Stimulated activated CD4-positive, alpha-beta T cell treated with anti-CD3 and anti-CD28 coated beads, Interleukin-2, amount 100 ng/mL, for 48 hours (primary cell): Measurements from ENCODE around the gene TDRD9.
"Not testable (repeated sequence)": the region's sequence is repeated elsewhere in the genome, so short reads cannot be mapped to it uniquely, and the experiment has no call there.

Source experiments
- DNase-seq, 2 donors: peaks; one replicate each; pipeline ENCODE4 v3.0.0-alpha.2; 2020

TDRD9 gene

DNA sequence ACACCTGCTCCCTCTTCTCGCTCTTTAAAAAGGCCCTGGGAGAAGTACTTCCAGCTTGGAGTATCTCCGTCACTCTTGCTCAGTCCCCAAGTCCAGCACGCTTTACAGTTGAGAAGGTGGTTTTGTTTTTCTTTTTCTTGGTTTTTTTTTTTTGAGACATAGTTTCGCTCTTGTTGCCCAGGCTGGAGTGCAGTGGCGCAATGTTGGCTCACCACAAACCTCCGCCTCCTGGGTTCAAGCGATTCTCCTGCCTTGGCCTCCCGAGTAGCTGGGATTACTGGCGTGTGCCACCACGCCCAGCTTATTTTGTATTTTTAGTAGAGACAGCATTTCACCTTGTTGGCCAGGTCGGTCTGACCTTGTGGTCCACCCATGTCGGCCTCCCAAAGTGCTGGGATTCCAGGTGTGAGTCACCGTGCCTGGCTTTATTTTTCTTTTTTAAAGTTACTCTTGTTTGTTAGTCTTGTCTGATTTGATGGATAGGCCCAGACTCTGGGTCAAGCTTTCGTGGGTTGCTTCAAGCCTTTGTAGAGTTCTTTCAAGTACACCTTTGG lies 1.9 kb downstream of the TDRD9 start:
- no peak for DNase-seq

DNA sequence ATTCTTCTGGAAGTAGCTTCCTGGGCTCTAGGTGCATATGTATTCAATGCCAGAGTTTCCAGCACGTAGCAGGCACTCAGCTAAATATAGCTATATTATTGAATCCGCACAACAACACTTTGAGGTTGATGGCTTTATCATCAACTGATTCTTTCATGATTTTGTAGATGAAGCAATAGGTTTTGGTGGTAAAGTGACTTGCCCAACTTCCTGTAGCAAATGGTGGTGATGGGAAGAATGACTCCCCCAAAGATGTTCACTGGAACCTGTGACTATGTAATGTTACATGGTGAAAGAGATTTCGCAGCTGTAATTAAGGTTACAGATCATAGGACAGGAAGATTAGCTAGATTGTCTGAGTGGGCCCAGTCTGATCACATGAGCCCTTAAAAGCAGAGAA lies 3.2 kb downstream of the TDRD9 start:
- no peak for DNase-seq

DNA sequence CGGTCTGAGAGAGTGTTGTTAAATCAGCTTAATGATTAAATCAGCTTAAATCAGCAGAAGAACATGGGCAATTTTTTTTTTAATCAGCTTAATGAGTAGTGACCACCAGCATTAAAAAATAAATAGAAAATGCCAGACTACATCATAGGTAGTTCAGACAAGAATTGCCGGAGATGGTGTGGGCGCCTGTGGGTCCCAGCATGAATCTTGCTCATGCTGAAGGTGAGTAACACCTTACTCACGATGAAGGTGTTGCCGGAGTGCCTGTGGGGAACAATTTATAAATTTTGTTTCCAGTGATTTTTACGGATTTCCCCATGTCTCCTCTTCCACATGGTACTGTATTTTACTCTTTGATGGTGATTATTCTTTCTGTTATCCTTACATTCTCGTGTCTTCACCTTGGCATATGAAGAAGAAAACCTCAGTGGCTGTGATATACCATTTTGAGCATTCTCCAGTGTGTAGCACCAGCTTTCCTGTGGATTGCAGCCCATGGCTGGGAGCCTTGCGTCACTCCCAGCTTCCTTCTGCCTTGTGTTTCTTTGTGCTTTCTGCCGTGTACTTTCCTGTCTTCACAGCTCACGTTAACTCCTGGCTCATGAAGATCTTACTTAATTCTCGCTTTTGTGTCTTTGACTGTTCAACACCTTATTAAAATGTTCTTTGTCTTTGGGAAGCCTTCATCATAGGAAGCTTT lies 4.7 kb downstream of the TDRD9 start:
- no peak for DNase-seq

DNA sequence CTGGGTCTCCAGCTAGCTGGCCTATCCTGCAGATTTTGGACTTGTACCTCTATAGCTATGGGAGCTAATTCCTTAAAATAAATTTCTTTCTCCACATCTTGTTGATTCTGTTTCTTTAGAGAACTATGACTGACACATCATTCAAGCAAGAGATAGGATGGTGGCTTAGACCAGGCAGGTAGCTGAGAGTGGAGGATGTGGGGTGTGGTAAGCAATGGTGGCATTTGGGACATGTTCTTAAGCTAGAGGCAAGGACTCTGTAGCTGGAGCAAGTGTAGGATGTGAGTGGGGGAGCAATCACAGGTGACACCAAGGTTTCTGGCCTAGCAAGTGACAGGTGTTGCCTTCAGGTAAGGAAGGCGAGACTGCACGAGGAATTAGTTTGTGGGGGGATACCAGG lies 6.8 kb downstream of the TDRD9 start:
- no peak for DNase-seq

DNA sequence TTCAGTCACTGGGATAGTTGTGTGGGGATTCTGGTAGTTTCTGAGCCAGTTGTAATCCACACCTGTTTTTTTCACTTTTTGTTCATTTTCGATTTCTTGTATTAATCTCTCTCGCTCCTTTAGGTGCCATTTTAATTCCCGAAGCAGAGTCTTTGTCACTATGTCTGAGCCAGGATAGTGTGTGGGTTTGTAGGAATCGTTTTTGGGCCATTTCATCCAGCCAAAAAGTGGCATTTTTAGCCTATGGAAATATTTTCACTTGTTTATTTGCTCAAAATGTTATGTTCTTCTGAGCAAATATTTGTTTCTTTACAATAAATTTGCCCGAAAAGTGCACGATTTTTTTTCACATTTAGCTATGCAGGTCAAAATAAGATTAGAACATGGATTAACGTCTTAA lies 13.2 kb downstream of the TDRD9 start:
- no peak for DNase-seq

DNA sequence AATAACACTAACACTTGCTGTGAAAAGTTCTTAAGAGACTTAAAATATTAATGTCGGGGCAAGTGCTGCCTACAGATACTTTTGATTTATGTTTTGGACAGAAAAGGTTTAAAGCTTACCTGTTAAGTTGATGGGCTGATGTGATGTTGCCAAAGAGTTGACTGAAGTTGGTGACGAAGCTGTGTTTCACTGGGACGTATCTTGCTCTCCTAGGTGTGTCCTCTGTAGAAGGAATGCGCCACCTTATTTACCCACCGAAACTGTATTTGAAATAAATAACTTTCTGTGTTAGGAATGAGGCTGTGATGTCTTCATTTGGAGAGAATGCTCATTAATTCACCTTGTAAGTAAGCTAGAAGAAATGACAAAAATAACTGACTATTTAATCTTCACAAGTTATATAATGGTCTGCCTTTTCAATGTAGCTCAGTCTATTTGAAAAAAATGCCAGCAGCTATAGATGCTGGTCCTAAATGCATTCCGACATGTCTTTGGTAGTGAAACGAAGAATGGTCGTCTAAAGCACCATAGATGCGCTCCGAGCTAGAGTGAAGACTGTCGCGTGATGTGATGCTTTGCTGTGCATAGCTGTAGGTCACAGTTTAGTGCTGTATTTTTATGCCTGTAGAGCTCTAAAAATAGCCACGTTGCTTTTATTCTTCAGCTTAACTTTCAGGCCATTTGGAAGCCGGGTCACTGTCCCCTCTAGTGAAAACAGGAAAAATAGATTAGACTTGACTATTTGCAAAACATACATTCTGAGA lies 13.9 kb downstream of the TDRD9 start, which contains the start of gene RD3L:
RD3L (minus strand) TSS at position 557 of the 764 bp plus-strand sequence. CDS start 834 bp downstream, outside the sequence.
- no peak for DNase-seq

DNA sequence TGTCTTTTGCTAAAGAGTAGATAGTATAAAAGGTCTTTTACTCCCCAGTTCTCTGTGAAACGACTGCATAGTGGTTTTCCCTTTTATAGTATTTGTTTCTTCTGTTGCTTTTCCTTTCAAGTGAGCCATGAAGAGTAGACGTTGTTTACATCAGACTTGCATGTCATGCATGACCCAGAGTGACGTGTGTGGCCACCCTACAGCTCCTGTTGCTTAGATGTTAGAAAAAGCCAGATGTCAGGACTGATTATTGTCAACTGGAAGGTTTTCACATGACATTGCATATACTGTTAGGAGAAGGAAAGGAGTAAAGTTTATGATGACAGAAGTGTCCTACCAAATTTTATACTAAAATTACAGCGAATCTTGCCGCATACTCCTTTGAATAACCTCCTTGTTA lies 15.4 kb downstream of the TDRD9 start:
- DNase-seq, result no peak

DNA sequence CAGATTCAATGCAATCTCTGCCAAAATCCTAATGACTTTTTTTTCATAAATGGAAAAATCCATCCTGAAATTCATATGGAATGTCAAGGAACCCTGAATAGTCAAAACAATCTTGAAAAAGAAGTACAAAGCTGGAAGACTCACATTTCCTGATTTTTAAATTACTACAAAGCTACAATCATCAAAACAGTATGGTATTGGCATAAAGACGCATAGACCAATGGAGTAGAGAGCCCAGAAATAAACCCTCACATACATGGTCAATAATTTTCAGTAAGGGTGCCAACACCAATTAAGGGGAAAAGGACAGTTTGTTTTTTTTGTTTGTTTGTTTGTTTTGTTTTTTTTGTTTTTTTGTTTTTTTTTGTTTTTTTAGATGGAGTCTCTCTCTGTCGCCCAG lies 18.7 kb downstream of the TDRD9 start:
- no peak for DNase-seq

DNA sequence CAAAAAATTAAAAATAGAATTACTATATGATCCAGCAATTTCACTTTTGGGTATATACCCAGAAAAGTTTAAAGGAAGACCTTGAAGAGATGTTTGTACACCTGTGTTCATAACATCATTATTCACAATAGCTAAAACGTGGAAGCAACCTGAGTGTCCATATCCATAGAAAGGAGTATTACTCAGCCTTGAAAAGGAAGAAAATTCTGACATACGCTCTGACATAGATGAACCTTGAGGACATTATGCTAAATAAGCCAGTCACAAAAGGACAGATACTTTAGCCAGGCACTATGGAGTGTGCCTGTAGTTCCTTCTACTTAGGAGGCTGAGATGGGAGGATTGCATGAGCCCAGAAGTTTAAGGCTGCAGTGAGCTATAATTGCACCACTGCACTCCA lies 20.2 kb downstream of the TDRD9 start:
- no peak for DNase-seq

DNA sequence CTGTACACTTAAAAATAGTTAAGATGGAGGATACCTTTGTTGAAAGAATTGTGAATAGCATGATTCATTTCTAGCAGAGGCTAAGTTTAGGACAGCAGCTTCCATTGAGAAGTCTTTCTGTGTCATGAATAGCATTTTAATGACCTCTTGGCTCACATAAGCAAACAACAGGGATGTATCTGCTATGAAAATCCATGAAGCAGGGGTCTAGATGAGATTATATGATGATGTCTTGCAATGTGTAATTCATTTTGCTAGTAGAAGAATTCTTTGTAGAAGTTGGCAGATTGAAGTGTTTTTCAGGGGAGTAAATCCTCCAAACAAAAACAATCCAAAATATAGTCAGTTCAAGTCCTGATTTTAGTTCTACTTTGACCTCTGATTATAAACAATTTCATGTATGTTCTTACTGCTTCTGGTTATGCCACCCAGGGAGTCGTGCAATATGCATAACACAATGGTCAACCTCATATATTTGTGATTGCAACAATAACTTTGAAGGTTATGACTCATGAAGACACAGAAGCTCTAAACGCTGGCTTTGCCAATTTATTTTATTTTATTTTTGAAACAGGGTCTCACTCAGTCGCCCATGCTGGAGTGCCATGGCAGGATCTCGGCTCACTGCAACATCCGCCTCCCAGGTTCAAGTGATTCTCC lies 21.0 kb downstream of the TDRD9 start:
- no peak for DNase-seq

DNA sequence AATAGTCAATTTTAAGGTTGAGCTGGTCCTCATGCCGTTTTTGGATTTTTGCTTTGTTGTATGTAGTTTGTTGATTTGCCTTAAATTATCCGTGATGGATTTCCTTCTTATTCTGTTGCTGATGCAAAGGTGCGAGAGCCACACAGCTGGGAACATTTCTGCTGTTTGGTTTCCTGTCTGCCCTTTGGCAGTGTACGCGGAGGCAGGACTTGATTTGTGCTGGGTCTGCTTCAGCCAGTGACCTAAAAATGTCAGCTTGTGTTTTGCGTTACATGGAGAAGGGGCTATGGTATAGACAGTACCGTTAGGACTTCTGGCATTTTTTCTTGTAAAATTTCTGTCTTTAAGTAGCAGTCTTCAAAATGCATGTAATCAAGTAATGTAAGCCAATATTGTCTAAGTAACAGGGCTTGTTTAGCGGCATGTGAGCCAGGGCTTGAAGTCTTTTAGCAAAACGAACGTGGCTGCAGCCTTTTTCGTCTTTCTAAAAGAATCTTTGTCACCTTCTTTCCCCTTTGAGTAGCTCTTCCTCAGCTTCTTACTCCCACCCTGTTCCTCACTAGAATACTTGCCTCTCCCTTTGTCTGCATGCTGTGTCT lies 32.3 kb downstream of the TDRD9 start:
- DNase-seq, result no peak

DNA sequence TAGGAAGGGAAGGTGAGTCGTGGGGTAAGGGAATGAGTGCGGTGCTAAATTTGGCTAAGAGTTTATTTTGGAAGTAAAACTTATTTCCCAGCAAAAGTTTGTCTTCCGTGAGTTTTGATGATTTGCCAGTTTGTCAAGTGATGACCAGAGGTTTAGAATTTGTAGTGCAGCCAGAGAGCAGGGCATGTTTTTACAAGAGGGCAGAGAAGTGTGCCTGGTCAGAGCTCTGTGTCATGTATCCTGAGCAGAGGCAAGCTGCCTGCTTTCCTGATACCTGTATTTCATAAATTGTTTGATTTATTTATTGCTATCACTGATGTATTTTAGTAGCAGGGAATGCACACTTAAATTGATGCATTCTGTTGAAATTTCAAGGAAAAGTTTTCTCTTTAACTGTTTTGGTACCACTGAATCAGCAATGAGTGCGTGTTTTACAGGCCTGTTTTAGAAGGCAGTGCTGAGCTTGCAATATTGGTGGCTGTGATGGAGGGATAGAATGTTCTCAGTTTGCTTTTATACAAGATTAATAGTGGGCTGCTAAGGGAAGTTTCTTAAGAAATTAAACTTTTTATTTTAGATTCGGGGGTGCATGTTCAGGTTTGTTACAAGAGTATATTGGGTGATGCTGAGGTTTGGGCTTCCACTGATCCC lies 33.8 kb downstream of the TDRD9 start:
- DNase-seq, result no peak

DNA sequence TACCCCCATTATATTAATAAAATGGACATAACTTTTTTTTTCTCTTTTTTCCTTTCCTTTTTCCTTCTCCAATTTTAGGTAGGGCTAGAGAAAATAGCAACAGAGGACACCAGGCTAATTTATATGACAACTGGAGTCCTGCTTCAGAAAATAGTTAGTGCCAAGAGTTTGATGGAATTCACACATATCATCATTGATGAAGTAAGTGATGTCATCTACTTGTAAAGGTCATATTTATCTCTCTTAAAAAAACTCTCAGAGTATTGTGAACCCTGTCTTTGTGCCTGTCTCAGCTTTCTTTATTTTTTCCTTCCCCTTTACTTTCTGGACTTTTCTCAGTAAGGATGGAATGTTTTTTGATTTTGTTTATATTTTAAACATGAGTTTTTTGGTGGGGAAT lies 38.4 kb downstream of the TDRD9 start:
- DNase-seq, result no peak

DNA sequence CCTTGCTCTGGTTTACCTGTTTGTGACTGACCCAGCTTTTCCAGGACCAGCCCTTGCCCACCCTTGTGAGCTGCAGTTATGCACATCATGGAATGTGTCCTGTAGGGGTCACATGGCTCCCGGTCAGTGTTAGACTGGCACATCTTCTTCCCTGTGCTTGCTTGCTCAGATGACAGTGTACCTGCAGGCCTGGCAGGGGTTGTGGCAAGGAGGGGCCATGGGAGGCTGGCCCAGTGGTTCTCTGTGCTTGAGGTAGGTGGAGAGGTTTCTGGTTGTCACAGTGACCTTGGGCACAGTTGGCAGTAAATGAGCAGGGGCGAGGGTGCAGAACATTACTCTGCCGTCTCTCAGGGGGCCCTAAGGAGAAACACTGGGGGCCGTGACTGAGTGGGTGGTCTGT lies 41.7 kb downstream of the TDRD9 start:
- no peak for DNase-seq

DNA sequence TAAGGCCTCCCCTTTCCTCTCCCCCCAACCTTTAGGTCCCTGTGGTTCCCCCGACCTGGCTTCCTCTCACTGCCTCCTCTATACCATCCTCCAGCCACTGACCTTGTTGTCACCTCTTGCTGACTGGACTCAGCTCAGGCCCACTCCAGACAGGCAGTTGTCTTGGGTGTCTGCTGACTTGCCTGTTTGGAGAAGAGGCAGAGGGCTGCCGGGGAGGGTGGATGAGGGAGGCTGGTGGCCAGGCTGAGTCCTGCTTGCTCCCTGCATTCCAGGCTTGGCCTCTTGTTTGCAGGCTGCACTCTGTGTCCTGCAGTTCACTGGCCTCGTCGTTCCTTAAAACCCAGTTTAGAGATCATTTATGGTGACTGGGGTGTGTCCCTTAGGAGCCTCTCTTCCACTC lies 45.1 kb downstream of the TDRD9 start:
- DNase-seq, result no peak

DNA sequence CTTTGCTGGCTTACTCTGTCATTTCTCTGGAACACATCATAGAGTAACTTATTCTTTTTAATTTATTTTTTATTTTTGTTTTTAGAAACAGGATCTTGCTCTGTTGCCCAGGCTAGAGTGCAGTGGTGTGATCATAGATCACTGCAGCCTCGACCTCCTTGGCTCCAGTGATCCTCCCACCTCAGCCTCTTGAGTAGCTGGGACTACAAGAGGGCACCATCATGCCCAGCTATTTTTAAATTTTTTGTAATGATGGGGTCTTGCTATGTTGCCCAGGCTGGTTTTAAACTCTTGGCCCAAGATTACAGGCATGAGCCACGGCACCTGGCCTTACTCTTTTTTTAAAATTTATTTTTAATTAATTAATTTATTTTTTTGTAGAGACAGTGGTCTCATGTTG lies 46.3 kb downstream of the TDRD9 start:
- no peak for DNase-seq

DNA sequence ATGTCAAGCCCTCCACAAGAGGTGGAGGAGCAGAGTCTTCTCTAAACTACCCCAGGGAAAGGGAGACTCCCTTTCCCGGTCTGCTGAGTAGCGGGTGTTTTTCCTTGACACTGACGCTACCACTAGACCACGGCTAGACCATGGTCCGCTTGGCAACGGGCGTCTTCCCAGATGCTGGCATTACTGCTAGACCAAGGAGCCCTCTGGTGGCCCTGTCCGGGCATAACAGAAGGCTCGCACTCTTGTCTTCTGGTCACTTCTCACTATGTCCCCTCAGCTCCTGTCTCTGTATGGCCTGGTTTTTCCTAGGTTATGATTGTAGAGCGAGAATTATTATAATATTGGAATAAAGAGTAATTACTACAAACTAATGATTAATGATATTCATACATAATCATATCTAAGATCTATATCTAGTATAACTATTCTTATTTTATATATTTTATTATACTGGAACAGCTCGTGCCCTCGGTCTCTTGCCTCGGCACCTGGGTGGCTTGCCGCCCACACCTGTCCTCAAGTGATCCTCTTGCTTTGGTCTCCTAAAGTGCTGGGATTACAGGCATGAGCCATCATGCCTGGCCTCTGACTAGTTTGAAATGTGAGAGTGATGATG lies 52.5 kb downstream of the TDRD9 start:
- DNase-seq, result not testable (repeated sequence)

DNA sequence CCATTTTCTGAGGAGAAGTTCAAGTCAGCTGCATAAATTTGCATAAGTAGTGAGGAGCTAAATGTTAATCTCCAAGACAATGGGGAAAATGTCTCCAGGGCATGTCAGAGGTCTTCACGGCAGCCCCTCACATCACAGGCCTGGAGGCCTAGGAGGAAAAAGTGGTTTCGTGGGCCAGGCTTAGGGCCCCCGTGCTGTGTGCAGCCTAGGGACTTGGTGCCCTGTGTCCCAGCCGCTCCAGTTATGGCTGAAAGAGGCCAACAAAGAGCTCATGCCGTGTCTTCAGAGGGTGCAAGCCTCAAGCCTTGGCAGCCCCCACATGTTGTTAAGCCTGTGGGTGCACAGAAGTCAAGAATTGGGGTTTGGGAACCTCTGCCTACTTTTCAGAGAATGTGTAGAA lies 55.9 kb downstream of the TDRD9 start:
- DNase-seq, result no peak

DNA sequence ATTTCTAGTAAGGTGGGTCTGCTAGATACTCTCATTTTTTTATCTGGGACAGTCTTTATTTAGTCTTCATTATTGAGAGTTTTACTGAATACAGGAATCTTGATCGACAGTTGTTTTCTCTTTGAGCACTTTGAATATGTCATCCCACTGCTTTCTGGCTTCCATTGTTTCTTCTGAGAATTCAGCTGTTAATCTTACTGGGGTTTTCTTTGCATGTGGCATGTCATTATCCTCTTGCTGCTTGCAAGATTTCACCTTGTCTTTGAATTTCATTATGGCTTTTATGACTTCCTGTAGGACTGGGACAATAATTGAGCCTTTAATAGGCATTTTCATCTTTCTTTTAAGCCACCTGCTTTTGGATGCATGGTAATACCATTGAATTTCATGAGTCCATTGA lies 60.8 kb downstream of the TDRD9 start:
- no peak for DNase-seq

DNA sequence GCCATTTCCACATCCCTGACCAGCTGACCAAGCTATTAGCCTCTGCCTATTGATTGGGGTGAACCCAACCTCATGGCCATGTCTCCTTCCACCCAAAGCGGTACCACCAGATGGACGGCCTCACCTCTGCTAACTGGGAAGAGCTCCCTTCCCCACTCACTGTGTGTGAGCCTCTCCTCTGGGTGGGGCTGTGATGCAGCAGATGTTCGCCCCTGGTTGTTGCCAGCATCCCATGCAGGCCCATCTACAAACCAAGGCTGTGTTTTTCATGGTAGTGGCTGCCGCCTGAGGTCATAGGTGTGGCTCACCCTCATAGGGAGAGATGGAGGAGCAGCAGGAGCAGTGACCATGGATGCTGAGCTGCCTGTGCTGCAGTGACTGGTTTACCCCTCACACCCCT lies 61.7 kb downstream of the TDRD9 start:
- no peak for DNase-seq

DNA sequence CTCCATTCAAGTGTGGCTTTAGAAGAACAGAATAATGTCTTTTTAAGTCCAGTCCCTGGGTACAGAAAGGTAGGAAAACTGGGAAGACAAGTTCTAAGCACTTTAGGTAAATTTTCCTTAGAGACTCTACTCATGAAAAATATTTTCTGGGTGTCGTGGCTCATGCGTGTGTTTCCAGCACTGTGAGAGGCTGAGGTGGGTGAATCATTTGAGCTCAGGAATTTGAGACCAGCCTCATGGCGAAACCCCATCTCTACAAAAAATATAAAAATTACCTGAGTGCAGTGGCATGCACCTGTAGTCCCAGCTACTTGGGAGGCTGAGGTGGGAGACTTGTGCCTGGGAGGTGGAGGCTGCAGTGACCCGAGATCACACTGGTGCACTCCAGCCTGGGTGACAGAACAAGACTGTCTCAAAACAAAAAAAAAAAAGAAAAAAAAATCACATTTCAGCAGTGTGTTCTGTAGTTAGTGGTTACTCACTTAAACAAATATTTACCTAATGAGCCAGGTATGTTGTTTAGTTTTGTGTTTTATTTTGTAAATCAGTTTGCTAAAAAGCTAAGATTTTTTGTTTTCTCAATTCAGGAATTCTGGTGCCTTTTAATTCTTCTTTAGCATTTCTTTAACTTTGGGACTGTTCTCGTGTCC lies 66.4 kb downstream of the TDRD9 start:
- no peak for DNase-seq

DNA sequence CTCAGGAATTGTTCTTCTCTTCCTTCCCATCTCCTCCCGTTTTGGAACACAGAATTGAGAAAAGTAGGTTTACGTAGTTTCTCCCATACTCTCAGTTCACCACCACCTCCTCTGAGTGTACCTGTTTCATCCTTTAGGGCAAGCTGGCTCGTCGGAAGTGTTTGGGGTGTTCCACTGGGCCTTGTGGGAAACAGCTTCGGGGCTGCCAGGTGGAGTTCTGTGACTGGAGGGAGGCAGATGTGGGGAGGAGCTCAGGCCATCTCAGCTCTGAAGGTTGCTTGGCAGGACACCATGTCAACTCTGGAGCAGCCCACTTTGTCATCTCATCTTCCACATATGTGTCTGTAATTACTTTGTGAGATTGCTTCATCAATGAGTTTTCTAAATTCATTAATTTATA lies 67.6 kb downstream of the TDRD9 start:
- DNase-seq, result no peak
